ENCODE measurements around the gene CAMK2B.
A peak's percentile ranks its signal among the peaks of the same experiment; 100 is the strongest.

Gene CAMK2B

DNA sequence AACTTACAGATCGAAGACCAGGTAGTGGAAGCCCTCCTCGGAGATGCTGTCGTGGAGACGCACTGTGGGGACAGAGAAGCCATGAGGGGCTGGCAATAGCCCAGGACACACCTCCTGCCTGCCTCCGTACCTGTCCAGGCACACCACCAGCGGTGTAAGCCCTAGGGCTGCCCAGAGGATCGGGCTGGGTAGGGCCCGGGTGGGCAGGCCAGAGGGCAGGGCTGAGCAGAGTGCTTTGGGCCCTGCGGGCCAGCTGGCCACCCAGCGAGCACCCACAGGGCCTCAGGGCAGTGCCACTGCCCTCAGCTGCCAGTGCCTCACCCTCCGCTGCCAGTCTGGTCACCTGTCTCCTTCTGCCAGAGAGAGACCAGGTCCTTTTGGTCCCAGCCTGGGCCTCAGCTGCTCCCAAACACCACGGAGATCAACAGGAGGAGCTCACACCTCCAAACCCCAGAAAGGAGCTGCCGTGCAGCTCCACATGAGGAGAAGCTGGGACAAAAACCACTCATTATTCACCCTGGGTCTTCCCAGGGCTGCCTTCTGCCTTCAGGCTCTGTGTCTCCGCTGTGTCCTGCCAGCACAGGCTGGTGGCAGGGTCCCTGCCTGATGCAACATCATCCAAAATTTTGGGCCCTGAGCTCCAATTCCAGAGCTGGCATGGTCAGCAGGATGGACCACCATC is 66.4 kb downstream of the CAMK2B start:
- FAIRE-seq, result no peak
- DNase-seq (ENCODE audit: insufficient read length, low spot score), result no peak

DNA sequence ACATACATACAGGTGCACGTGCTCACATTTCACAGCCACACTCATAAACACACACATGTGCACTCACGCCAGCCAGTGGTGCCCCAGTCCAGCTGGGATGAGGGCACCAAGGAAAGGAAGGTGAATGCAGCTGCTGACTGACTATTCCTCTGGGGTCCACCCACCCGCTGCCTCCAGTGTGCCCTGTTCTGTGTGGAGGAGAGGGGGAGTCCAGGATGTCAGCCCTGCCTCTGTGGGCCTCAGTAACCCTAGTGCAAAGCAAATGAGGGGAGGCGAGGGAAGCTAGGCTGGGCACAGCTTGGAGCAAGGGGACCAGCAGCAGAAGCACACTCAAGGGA is 67.0 kb downstream of the CAMK2B start:
- no peak for DNase-seq (ENCODE audit: insufficient read length, low spot score)
- FAIRE-seq, result peak; percentile 44

DNA sequence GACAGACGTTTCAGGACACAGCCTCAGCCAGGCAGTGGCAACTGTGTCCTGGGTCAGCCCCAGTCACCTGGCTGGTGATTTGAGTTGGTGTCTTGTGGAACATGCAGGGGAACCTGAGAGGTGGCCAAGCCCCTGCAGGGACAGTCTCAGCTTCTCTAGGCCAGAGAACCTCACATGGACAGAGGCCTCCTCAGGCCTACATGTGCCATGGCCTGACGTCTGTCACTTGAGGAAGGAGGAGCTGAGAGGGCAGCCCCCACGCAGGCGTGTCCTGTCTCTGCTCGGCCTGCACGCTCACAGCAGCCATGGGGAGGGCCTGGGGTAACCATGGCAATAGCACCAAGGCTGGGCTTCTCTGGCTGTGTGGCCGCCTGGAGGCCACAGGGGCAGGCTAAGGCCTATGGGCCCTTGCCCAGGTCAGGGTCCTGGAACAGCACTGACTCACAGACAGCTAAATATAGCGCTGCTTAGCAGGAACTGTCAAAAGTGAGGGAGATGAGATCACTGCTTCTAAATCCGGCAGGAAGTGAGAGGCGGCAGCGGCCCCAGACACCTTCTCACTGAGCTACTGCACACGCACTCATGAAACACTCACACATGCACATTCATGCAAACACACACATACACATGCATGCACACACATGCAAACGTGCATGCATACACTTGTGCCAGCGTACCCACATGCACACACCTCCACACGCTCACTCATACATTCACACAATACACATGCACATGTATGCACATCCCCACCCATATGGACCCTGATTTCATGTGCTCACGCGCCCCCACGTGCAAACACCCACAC is 67.6 kb downstream of the CAMK2B start:
- DNase-seq (ENCODE audit: insufficient read length, low spot score) (peak; percentile 85), FAIRE-seq (peak; percentile 99)

DNA sequence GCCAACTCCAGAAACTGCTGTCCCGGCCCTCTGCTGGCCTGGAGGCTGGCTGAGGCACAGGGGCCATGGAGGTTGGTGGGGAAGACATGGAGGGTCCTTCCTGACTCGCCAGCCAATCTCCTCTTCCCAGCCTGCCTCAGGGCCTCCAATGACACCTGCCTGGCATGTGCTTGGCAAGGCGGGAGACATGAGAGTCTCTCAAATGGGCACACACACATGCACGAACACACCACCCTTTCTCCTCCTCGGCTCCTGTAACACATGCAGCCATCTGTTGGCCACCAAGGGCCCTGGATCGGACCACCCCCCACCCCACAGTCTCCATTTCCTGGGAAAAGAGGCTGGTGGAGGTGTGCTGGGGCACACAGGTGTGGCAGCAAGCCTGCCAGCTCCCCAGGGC is 68.2 kb downstream of the CAMK2B start:
- no peak for DNase-seq (ENCODE audit: insufficient read length, low spot score)
- FAIRE-seq, result no peak

DNA sequence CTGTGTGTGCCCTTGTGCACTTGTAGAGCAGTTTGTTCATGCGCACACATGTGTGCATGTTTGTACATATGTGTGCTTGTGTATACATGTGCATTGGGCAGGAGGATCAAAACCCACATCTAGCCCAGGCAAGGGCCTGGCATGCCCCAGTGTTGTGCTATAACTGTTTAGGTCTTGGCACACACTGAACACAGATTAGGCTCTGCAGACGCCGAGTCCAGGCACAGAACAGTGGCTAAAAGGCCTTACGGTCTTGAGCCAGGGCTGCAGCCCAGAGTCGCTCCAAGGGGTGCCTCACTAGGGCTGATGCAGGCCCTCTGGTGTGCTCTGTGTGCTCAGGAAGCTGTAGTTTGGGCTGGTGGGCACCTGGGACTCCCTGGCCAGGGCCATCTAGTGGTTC is 68.9 kb downstream of the CAMK2B start:
- FAIRE-seq, result no peak
- DNase-seq (ENCODE audit: insufficient read length, low spot score), result no peak

DNA sequence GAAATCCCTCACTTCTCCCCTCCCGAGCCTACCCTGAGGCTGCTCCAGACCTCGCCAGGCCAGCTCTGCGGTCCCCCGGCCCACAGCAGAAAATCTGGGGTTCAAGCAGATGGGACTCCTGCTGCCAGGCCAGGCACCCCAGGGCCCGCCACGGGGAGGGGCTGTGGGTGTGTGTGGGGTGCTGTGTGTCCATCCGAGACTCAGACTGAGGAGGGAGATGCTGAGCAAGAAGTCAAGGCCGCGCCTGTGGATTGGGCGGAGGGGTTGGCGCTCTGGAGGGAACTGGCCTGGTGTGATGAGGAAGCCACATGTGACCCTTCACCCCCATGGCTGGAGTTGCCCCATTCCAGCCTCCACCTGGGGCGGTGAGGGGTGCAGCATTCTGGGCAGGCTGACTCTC is 73.5 kb downstream of the CAMK2B start:
- FAIRE-seq, result no peak
- DNase-seq (ENCODE audit: insufficient read length, low spot score), result no peak

DNA sequence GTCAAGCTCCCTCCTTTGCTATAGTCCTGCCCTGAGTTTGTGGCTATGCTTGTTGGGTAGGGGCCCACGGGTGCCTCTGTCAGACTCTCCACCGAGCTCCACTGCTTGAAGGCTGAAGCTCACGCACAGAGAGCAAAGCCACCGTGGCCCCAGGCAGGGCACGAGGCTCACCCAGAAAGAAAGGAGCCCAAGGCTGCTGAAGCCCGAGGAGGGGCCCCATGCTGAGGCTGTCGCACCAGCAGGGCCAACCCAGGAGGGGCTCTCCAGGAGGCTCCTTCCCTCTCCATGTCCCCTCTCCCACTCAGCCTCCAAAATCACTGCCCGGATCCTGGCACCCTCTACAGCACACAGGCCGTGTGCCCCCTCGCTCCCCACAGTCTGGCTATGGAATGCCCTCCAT is 74.1 kb downstream of the CAMK2B start:
- FAIRE-seq, result no peak

DNA sequence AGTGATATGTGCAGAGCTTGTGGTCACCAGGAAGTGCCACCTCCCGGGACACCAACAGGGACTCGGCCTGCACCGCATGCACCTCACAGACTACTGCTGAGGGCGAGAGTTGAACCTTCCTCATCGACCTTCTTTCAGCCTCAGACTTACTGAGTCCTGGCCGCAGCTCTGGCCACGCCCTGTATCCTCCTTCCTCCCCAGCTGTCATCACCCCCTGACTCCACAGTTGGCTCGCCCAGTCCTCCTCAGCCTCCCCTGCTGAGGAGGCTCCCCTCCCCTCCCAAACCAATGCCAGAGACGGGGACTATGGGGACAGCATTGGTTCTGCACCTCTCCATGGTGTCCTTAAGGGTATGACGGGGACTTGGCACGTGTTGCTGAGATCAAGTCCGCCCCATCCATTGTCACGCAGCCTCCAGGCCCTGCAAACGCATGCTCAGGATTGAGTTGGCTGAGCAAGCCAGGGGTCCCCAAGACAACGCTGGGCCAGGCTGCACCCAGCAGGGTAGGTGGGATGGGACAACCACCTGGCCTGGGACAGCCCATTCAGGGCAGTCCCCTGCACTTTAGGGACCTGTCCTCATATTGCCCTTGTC is 75.7 kb downstream of the CAMK2B start:
- no peak for FAIRE-seq
- no peak for DNase-seq (ENCODE audit: insufficient read length, low spot score)

More for the DNA sequence above, 74.1 kb downstream of the CAMK2B start:
- no peak for DNase-seq (ENCODE audit: insufficient read length, low spot score)

DNA sequence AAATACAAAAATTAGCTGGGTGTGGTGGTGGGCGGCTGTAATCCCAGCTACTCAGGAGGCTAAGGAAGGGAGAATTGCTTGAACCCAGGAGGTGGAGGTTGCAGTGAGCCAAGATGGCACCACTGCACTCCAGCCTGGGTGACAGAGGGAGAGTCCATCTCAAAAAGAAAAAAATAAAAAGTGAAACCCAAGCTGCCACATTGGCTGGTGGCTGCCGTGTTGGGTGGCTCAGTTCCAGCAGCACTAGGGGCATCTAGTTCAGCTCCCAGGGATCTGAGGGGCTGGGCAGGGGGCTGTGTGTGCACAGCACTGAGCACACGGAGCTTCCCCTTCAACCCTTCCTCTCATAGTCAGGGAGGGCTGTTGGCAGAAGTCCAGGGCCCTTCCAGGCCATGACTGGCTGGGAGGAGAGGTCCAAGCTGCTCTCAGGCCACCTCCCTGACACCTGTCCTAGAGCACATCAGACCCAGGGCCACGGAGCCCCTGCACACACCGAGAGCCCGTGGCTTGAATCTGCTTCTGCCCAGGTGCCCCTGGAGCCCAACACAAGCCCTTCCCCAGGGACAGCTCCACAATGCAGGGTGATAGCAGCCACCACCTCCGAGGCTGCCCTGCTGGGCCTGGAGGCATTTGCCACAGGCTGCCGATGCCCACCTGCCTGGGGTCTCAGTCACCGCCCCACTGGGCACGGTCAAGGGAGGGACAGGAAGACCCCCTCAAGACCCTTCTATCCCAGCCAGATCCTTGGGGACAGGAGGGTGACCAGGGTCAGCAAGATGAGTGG is 77.3 kb downstream of the CAMK2B start:
- FAIRE-seq (no peak), DNase-seq (ENCODE audit: insufficient read length, low spot score) (no peak)

DNA sequence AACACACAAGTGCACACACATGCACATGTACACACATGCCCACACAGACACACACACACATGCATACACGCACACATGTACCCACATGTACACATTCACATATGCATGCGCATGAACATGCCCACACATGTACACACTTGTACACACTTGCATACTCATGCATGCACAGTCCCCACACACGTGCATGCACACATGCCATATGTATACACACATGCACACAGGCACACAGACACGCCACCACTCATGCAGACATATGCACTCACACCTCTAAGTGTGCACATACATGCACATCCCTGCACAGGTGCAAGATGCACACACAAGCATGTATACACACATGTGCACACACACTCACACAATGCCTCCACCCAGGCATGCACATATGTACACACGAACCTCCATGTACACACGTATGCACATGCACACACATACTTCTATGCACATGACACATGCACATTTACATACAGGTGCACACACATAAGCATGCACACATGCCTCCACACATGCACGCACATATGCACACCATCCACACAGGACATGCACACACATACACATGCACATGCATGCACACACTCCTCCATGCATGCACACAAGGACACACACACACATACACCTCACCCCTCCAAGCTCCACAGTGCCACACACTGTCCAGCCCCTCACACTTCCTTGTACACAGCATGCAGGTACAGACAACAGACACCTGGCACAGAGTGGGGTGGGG is 78.8 kb downstream of the CAMK2B start:
- DNase-seq (ENCODE audit: insufficient read length, low spot score), result no peak
- FAIRE-seq, result no peak

DNA sequence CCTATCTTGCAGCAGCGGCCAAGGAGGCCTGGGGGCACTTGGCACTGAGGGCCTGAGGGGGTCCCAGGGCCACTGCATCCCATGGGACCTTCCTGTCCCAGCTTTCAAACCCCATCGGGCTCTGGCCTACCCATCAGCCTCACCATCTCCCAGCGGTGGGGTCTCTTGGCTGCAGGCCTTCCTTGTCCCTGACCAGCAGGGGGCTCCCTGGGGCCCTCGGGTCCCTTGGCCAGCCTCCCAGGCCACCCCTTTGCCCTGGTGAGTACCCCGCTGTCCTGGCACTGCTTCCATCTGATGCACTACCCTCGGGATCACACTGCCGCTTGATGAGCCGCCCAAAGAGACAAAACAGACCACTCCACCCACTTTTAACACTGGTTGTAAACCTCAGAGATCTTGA is 81.1 kb downstream of the CAMK2B start:
- FAIRE-seq (no peak), DNase-seq (ENCODE audit: insufficient read length, low spot score) (peak; percentile 59)

DNA sequence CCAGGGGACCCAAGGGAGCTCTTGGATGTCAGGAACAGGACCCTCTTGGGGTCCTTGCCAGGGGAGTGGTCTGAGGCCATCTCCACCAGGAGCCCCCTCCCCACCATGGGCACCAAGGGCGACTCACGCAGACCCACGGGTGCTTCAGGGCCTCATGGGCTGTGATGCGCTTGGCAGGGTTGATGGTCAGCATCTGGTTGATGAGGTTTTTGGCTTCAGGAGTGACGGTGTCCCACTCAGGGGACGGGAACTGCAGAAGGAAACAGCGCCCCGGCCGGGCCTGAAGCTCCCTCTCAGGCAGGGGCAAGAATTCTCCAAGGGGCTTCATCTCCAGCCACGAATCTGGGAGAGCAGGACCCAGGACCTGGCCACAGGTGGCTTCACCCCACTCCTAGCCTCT is 83.3 kb downstream of the CAMK2B start:
- DNase-seq (ENCODE audit: insufficient read length, low spot score) (no peak), FAIRE-seq (no peak)

DNA sequence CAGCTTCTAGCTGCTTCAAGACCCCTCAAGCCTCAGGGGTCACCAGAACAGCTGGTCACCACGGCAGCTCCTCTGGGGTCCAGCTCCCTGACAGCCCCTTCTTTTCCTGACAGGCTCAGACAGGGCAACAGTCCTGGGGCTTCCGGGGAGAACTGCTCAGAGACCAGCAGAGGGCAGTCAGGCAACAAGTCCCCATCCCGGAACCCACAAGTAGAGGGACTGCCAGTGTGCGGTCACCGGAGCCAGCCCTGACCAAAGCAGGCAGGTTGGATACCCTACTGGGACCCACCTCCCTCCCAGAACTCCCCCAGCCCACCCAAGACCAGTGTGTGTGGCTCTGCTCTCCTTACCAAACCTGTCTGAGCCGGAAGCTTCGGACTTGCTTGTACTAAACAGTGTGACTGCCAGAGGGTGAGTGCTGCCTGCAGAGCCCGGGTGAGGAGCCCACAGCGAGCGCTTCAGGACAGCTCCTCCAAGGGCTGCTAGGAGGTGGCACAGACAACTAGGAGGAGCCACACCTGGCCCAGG is 84.3 kb downstream of the CAMK2B start:
- DNase-seq (ENCODE audit: insufficient read length, low spot score) (peak; percentile 97), FAIRE-seq (peak; percentile 85)

DNA sequence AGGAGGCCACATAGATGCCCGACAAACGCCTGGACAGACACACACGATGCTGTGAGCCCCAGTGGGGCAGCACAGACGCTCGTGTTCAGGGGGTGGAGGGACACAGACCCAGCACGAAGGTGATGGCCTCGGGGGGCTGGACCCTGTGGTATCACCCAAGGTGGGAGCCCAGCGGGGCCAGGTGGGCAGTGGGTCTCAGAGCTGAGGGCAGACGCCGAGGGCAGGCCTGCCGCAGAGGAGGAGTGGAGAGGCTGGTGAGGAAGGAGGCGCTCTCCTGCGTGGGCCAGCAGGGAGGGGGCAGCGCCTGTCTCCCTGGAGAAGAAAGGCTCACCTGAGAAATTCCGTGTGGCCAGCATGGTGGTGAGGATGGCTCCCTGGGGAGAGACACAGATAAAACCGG is 85.0 kb downstream of the CAMK2B start:
- no peak for FAIRE-seq
- no peak for DNase-seq (ENCODE audit: insufficient read length, low spot score)

DNA sequence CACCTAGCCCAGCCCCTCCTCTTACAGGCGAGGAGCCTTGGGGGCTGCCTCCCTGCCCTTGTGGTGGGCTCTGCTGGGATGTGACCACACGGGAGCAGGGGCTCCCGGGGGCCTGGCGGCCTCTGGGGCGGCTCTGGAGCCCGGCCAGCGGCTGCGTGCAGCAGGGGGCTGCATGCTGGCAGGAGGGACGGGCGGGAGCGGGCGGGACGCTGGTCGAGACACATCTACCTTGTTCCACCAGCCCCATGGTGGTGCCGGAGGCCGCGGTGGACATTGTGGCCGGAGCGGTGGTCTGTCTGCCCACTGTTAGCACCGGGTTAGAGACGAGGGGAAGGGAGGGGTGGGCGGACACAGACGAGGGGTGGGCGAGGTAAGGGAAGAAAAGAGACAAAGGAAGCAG is 86.0 kb downstream of the CAMK2B start:
- no peak for FAIRE-seq
- no peak for DNase-seq (ENCODE audit: insufficient read length, low spot score)

DNA sequence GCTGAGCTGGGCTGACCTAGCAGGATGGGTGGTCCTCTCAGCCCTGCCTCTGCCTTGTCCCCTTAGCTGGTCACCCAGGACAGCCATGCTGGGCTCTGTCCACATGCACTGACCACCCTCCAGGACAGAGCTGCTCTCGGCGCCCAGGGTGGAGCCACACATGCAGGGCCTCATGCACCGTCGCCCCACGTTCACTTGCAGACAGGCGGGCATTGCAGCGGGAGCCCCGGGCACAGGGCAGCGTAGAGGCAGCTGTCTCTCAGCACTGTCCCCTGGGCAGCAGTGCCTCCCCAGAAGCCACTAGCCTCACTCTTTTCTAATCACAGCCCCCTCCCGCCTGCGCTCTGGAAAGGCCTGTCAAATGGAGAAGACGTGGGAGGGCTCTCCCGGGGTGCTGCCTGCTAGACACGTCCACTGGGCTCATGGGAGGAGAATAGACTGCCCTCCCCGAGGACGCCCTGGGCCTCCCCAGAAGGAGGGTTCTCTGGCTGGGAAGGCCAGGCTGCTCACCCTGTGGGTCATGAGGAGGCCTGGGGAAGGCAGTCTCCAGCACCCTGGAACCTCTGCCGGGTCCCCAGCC is 87.2 kb downstream of the CAMK2B start:
- FAIRE-seq, result no peak

DNA sequence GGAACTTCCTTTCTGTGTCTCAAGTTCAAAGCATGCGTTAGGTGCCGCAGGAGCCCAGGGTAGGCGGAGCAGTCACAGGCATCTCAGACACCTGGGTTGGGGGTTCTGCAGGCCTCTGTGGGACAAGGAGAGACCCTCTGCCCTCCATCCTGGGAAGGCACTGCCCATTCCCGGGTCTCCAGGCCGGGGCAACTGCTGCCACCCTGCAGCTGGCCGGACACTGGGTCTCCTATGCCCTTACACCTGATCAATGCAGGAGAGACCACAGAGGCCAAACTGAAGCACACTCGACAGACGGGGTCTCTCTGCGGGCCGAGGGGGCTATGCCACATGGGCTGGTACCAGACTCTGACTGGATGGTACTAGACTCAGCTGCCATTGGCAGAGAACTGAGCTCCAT is 87.7 kb downstream of the CAMK2B start:
- no peak for FAIRE-seq
- DNase-seq (ENCODE audit: insufficient read length, low spot score), result no peak

More for the DNA sequence above, 87.2 kb downstream of the CAMK2B start:
- no peak for DNase-seq (ENCODE audit: insufficient read length, low spot score)

DNA sequence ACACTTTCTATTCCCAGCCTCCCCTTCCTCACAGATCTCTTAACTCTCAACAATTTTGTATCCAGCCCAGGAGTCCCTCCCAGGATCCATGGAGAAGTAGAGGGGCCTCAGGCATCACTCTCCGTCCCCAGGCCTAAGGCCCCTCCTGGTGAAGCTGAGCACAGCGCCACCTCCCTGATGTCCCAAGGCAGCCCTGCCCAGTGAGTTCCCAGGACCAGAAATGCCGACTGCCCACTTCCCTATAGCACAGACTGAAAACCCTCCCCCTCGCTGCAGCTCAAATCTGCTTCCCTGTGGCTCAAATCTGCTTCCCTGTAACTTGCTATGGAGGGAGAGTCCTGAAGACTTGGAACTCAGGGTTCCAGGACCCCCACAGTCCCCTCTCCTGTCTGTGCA is 89.1 kb downstream of the CAMK2B start:
- FAIRE-seq (no peak), DNase-seq (ENCODE audit: insufficient read length, low spot score) (no peak)

DNA sequence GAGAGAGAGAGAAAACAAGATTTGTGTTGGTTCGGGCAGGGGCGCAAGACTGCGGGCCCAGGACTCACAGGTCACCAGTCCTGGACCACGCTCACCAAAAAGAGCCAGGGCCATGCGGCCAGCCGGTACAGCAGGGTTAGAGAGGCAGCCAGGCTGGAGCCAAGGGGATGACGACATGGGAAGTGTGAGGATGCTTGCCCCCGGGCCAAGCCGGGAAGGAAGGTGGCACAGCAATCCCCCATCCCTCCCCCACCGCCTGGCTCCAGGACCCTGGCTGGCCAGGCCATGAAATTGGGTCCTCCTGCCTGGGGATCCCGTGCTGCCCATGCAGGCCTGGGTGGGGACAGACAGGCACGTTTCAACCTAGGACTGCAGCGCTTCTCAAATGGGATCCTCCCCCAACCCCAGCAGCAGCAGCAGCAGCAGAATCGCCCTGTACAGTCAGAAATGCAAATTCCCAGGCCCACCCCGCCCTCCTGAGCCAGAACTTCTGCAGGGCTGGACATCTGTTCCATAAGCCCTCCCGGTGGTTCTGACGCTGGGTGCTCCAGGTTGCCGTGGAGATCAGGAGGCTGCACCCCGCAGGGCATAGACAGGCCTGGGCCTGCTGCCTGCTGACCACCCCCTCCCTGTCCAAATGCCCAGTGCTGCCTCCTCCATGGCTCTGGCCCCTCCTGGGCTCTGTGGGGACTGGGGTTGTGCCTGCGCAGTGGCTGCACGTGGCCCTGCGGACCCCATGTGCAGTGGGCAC is 89.6 kb downstream of the CAMK2B start:
- DNase-seq (ENCODE audit: insufficient read length, low spot score), result no peak
- no peak for FAIRE-seq

All from GM19239 (cell line).